Measurements from ENCODE around the gene DSCAM. TPM values are rescaled to one million over a fixed set of nuclear protein-coding genes. Genes with fewer than 3 reads are reported as not detected.

Gene DSCAM
- total RNA-seq, 4 donors from 2014 or later: 0.03 TPM; not detected in 3

DNA sequence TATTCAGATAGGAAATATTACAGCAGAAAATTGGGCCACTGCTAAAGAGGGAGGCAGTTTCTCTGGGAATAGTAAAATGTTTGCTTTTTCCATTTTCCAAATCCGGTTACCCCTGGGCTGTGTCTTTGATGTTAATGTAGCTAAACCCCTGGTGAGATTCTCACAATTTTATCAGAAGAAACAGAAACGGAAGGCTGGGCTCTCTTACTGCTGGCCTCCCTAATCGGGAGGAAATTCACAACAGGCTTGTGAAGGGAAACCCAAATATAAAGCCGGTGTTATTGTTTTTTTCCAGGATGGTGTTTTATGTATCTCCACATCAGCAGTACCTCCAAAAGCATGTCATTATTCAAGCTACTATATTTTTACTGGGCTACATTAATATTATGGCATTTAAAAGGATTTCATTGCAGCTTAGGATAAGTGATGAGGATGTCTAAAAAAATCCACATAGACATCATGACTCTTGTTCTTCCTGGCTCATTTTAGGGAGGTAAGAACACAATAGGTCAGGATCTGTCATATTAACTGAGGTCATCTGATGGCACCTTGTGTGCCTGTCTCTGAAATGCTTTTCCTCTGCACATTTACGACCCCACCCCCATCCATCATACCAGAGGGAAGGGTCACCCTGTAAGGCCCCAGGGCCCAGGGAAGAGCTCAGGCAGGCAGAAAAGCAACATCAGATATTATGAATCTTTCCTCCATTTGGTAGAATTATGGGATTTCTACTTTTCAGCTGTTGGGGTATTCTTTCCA lies 158.7 kb downstream of the DSCAM start:
- no peak for ATAC-seq
- no peak for DNase-seq
- Histone ChIP-seq H3K9me3 (no peaks in the 10 kb centered on the region), H3K4me1 (no peaks in the 10 kb centered on the region), H3K27me3 (no peaks in the 10 kb centered on the region), H3K4me3 (no peak overlapping the region), H3K36me3 (no peaks in the 10 kb centered on the region), H3K27ac (no peak overlapping the region)
- in situ Hi-C loops (cut with MboI; ENCODE audit: low sequenced_read_pairs in 4 of 4): no loop called here
- intact Hi-C loops (cut with DNase I; ENCODE audit: low total_unique reads): no loop called here
- TF ChIP-seq, protein P1, sequence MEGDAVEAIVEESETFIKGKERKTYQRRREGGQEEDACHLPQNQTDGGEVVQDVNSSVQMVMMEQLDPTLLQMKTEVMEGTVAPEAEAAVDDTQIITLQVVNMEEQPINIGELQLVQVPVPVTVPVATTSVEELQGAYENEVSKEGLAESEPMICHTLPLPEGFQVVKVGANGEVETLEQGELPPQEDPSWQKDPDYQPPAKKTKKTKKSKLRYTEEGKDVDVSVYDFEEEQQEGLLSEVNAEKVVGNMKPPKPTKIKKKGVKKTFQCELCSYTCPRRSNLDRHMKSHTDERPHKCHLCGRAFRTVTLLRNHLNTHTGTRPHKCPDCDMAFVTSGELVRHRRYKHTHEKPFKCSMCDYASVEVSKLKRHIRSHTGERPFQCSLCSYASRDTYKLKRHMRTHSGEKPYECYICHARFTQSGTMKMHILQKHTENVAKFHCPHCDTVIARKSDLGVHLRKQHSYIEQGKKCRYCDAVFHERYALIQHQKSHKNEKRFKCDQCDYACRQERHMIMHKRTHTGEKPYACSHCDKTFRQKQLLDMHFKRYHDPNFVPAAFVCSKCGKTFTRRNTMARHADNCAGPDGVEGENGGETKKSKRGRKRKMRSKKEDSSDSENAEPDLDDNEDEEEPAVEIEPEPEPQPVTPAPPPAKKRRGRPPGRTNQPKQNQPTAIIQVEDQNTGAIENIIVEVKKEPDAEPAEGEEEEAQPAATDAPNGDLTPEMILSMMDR (IDR thresholded peaks at IDR 0.05 in 4 of 5, conservative IDR thresholded peaks at IDR 0.05 in 1 of 5): no peak
- no peak for TF ChIP-seq POLR2A (IDR thresholded peaks at IDR 0.05)

DNA sequence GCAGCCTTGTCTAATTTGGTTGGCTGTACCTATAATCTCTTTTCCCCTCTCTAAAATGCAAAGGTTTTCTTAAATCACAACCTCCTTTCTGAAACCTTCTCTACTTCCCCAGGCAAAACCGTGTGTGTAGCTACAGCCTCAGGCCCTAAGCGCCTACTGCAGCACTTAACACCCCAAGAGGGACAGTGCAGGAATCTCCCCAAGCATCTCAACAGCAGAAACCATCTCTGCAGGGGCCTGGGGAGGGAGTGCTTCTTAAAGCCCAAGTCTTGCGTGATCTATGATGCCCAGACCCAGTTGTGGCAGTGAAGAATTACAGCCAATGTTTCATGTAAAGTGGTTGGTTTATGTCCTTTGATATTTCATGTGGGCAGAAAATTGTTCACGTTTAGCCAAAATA lies 159.3 kb downstream of the DSCAM start:
- no peak for TF ChIP-seq POLR2A (IDR thresholded peaks at IDR 0.05)
- TF ChIP-seq, protein P1 (IDR thresholded peaks at IDR 0.05 in 4 of 5, conservative IDR thresholded peaks at IDR 0.05 in 1 of 5): no peak
- H3K4me3 ChIP-seq: no peak overlapping the region
- H3K27ac ChIP-seq: no peak overlapping the region
- no peaks in the 10 kb centered on the region for H3K36me3 ChIP-seq
- ATAC-seq: no peak
- H3K27me3 ChIP-seq: no peaks in the 10 kb centered on the region
- H3K4me1 ChIP-seq: no peaks in the 10 kb centered on the region
- DNase-seq: no peak
- in situ Hi-C loops (cut with MboI; ENCODE audit: low sequenced_read_pairs in 4 of 4): no loop called here
- intact Hi-C loops (cut with DNase I; ENCODE audit: low total_unique reads): no loop called here
- H3K9me3 ChIP-seq: no peaks in the 10 kb centered on the region

DNA sequence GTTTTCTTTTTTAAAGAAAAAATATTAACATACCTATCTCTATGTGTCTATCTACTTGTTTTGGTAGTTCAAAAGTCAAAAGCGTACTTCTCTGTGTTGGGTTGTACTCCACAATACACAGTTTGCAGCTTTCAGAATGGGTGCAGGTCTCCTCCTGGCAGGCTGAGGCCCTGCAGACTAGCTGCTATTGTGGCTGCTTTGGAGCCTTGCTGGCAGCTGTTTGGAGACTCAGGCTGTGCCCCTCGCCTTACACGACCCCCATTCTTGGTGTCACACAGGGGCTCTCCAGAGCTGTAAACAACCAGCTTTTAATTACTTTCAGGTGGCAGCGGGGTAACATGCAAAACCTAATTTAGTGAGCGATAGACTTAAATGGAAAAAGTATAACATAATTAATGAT lies 160.4 kb downstream of the DSCAM start:
- Histone ChIP-seq H3K36me3 (no peaks in the 10 kb centered on the region), H3K27me3 (no peaks in the 10 kb centered on the region), H3K4me3 (no peak overlapping the region), H3K9me3 (no peaks in the 10 kb centered on the region), H3K27ac (no peak overlapping the region), H3K4me1 (no peaks in the 10 kb centered on the region)
- TF ChIP-seq POLR2A (IDR thresholded peaks at IDR 0.05): no peak
- TF ChIP-seq, protein P1 (IDR thresholded peaks at IDR 0.05 in 4 of 5, conservative IDR thresholded peaks at IDR 0.05 in 1 of 5): no peak
- intact Hi-C loops (cut with DNase I; ENCODE audit: low total_unique reads): no loop called here
- ATAC-seq: no peak
- in situ Hi-C loops (cut with MboI; ENCODE audit: low sequenced_read_pairs in 4 of 4): no loop called here
- no peak for DNase-seq

DNA sequence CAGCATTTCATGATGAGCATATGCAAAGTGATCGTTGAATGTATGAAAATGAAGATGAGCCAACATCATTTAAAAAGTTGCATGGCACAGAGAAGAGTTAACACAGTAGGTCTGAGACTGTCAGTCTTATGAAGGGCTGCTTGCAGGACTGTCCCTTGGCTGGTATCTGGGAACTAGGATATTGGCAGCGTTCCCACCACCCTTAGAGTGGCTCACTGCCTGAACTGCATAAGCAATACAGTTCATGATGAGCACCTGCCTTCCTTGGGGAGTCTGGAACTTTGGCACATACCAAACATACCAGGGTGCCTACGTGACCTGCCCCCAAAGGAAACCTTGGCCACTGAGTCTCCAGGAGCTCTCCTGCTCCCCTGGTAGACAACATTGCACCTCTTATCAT lies 161.8 kb downstream of the DSCAM start:
- intact Hi-C loops (cut with DNase I; ENCODE audit: low total_unique reads): no loop called here
- ATAC-seq (no peak), DNase-seq (no peak)
- TF ChIP-seq POLR2A (IDR thresholded peaks at IDR 0.05): no peak
- TF ChIP-seq, protein P1 (IDR thresholded peaks at IDR 0.05 in 4 of 5, conservative IDR thresholded peaks at IDR 0.05 in 1 of 5): no peak
- Histone ChIP-seq H3K9me3 (no peaks in the 10 kb centered on the region), H3K27me3 (no peaks in the 10 kb centered on the region), H3K4me3 (no peak overlapping the region), H3K36me3 (no peaks in the 10 kb centered on the region), H3K4me1 (no peaks in the 10 kb centered on the region), H3K27ac (no peak overlapping the region)
- in situ Hi-C loops (cut with MboI; ENCODE audit: low sequenced_read_pairs in 4 of 4): no loop called here

DNA sequence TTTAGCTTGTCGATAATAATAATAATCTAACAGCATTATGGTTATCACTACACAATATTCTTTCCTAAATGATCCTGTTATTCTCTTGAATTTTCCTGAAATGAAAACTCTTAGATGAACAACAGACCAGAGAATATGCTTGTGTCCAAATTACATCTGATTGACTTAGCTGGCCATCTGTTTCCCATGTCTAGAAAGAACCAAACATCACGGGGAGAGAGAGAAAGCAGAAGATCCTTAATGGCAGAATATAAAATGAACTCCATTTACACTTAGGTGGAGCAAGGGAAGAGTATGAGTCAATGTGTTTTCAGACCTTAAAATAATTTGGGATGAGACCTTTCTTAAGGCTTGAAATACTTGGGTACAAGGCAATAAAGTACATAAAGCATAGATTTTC lies 162.2 kb downstream of the DSCAM start:
- DNase-seq: no peak
- H3K27me3 ChIP-seq: no peaks in the 10 kb centered on the region
- no peak for ATAC-seq
- H3K27ac ChIP-seq: no peak overlapping the region
- in situ Hi-C loops (cut with MboI; ENCODE audit: low sequenced_read_pairs in 4 of 4): no loop called here
- TF ChIP-seq, protein P1 (IDR thresholded peaks at IDR 0.05 in 4 of 5, conservative IDR thresholded peaks at IDR 0.05 in 1 of 5): no peak
- TF ChIP-seq POLR2A (IDR thresholded peaks at IDR 0.05): no peak
- intact Hi-C loops (cut with DNase I; ENCODE audit: low total_unique reads): no loop called here
- no peak overlapping the region for H3K4me3 ChIP-seq
- H3K36me3 ChIP-seq: no peaks in the 10 kb centered on the region
- H3K9me3 ChIP-seq: no peaks in the 10 kb centered on the region
- no peaks in the 10 kb centered on the region for H3K4me1 ChIP-seq
